IPS-18a (cell line): Measurements from ENCODE around the gene ZC4H2.
"Not testable (repeated sequence)": the region's sequence is repeated elsewhere in the genome, so short reads cannot be mapped to it uniquely, and the experiment has no call there.

Source experiments
- H3K27ac ChIP-seq: one replicate; pipeline ENCODE4 v1.5.1; 2013; ENCODE audit warnings: low read length
- H3K27me3 ChIP-seq: one replicate; pipeline ENCODE4 v1.6.1; 2013; ENCODE audit warnings: mild to moderate bottlenecking, low read length; ENCODE audit not compliant: control insufficient read depth, insufficient read depth
- H3K36me3 ChIP-seq: one replicate; pipeline ENCODE4 v1.6.1; 2013; ENCODE audit warnings: low read depth, low read length; ENCODE audit not compliant: control insufficient read depth
- H3K4me1 ChIP-seq: one replicate; pipeline ENCODE4 v1.6.1; 2013; ENCODE audit warnings: low read depth, low read length; ENCODE audit not compliant: control insufficient read depth
- H3K4me3 ChIP-seq: one replicate; pipeline ENCODE4 v1.5.1; 2013; ENCODE audit warnings: low read length
- H3K9ac ChIP-seq: one replicate; pipeline ENCODE4 v1.6.1; 2013; ENCODE audit warnings: mild to moderate bottlenecking, low read length, moderate library complexity
- H3K9me3 ChIP-seq: one replicate; pipeline ENCODE4 v1.6.1; 2013; ENCODE audit warnings: low read depth, low read length; ENCODE audit not compliant: control insufficient read depth

The ZC4H2 gene, protein sequence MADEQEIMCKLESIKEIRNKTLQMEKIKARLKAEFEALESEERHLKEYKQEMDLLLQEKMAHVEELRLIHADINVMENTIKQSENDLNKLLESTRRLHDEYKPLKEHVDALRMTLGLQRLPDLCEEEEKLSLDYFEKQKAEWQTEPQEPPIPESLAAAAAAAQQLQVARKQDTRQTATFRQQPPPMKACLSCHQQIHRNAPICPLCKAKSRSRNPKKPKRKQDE

DNA sequence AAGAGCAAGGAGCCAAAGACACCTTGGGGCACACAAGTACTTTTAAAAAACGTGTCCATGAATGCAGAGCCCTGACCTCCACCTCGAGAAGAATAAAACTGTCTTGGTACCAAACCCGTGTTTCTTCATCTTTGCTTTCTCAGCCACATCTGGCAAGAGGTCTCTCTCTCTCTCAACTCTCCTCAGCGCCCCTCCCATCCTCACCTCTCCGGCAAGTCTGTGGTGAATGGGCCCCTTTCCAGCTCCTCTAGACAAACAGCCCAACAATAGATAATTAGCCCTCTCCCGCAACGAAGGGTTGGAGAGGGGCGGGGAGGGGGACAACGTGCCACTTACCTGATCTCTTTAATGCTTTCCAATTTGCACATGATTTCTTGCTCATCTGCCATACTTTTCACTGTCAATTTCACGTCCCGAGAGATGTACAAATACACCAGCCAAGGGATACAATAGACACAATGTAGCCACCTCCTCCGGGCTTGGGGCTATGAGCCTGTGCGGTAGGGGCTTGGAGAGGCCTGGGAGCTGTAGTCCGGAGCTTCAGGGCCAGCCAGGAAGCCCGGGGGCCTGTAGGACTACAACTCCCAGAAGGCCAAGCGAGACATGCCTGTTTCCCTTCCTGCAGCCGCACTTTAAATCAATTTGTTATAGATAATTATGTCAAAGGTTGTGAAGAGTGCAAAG is at the start of gene ZC4H2:
Gene ZC4H2, minus strand, starts transcription at position 462 of the 684 bp plus-strand sequence. Its CDS starts 73 bp downstream, at position 389.
- Histone ChIP-seq H3K9ac (peak within 1 kb of the TSS; percentile 71), H3K4me3 (peak within 1 kb of the TSS; percentile 83), H3K4me1 (no peaks in the 10 kb centered on the region), H3K36me3 (no peaks in the 10 kb centered on the region), H3K27ac (no peak within 1 kb of the TSS), H3K9me3 (peaks cover 28% of the 10 kb centered on the region), H3K27me3 (no peaks in the 10 kb centered on the region)

GRCh38 chrX:65017451-65017850 is 41.2 kb upstream of the ZC4H2 start:
- Histone ChIP-seq H3K36me3 (no peaks in the 10 kb centered on the region), H3K9me3 (peaks cover 16% of the 10 kb centered on the region), H3K9ac (no peak overlapping the region), H3K4me3 (no peak overlapping the region), H3K4me1 (no peaks in the 10 kb centered on the region), H3K27me3 (no peaks in the 10 kb centered on the region), H3K27ac (no peak overlapping the region)

GRCh38 chrX:65014230-65014629 is 38.0 kb upstream of the ZC4H2 start:
- Histone ChIP-seq H3K36me3 (no peaks in the 10 kb centered on the region), H3K4me3 (no peak overlapping the region), H3K27me3 (no peaks in the 10 kb centered on the region)

DNA sequence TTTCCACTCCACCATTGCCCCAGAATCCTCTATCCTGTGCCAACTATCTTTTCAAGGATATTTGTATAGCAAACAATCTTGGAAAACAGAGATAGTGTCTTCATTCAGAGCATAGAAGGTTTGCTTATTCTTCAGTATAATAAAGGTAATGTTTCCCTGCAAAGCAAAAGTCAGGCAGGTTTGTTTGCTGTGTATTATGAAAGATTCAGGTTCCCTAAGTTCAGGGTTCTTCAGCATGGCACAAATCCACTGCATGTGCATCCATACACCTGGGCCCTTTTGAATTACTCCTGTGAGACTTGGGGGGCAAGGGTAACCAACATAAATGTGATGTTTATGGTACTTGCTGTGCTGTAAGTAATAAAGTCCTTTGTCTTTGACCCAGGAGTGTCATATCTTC is 33.2 kb upstream of the ZC4H2 start:
- Histone ChIP-seq H3K4me3 (no peak overlapping the region), H3K27ac (no peak overlapping the region), H3K9ac (no peak overlapping the region), H3K9me3 (peaks cover 8% of the 10 kb centered on the region), H3K27me3 (no peaks in the 10 kb centered on the region), H3K4me1 (no peaks in the 10 kb centered on the region), H3K36me3 (no peaks in the 10 kb centered on the region)

More at GRCh38 chrX:65014230-65014629, 38.0 kb upstream of the ZC4H2 start:
- Histone ChIP-seq H3K27ac (no peak overlapping the region), H3K9me3 (peaks cover 19% of the 10 kb centered on the region), H3K9ac (no peak overlapping the region), H3K4me1 (no peaks in the 10 kb centered on the region)

DNA sequence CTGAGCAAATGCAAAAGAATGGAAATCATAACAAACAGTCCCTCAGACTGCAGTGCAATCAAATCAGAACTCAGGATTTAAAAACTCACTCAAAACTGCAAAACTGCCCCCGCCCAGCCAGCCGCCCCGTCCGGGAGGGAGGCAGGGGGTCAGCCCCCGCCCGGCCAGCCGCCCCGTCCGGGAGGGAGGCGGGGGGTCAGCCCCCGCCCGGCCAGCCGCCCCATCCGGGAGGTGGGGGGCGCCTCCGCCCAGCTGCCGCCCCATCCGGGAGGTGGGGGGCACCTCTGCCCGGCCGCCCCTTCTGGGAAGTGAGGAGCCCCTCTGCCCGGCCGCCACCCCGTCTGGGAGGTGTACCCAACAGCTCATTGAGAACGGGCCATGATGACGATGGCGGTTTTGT is 26.0 kb upstream of the ZC4H2 start:
- not testable (repeated sequence) for H3K9ac ChIP-seq, H3K4me1 ChIP-seq, H3K36me3 ChIP-seq, H3K27ac ChIP-seq, H3K4me3 ChIP-seq, H3K27me3 ChIP-seq, H3K9me3 ChIP-seq

DNA sequence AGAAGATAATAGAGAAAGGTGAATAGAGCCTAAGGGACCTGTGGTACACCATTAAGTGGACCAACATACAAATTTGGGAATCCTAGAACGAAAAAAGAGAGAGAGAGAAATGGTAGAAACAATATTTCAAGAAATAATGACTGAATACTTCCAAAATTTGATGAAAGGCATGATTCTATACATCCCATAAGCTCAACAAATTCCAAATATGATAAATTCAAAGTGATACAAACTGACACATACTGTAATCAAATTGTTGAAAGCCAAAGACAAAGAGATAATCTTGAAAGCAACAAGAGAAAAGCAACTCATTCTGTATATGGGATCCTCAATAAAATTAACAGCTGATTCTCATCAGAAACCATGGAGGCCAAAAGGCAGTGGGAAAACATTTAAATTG is 20.6 kb upstream of the ZC4H2 start:
- Histone ChIP-seq H3K36me3 (no peaks in the 10 kb centered on the region), H3K4me3 (no peak overlapping the region), H3K27me3 (no peaks in the 10 kb centered on the region), H3K4me1 (no peaks in the 10 kb centered on the region), H3K9me3 (peaks cover 21% of the 10 kb centered on the region), H3K9ac (no peak overlapping the region), H3K27ac (no peak overlapping the region)

GRCh38 chrX:64994131-64994798 is 18.0 kb upstream of the ZC4H2 start:
- Histone ChIP-seq H3K9me3 (peaks cover 25% of the 10 kb centered on the region), H3K27me3 (no peaks in the 10 kb centered on the region), H3K9ac (no peak overlapping the region), H3K27ac (no peak overlapping the region), H3K4me1 (no peaks in the 10 kb centered on the region), H3K4me3 (no peak overlapping the region), H3K36me3 (no peaks in the 10 kb centered on the region)

- Histone ChIP-seq H3K27ac (no peak overlapping the region), H3K9ac (no peak overlapping the region), H3K36me3 (no peaks in the 10 kb centered on the region), H3K4me1 (no peaks in the 10 kb centered on the region), H3K4me3 (no peak overlapping the region), H3K9me3 (peaks cover 19% of the 10 kb centered on the region), H3K27me3 (no peaks in the 10 kb centered on the region)
Observed at GRCh38 chrX:64977830-64978229, 1.6 kb upstream of the ZC4H2 start.

DNA sequence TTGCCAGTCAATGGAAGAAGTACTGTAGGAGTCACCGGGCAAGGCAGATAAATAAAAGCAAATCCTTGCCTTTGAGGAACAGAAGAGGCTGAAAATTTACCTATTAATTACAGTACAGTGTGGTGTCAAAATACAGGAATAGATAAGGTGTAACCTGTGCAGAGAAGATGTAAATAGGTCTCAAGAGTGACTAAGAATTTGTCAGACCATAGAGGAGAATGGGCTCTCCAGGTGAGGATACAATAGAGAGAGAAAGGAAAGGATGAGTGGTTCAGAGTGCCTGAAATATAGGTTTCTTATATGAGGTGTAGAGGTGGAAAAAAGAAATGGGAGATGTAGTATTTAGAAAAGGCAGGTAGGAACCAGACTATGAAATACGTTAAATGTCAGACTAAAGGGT is 801 bp upstream of the ZC4H2 start:
- H3K4me3 ChIP-seq = peak overlapping the region; percentile 83
- H3K27me3 ChIP-seq = no peaks in the 10 kb centered on the region
- no peak overlapping the region for H3K27ac ChIP-seq
- no peaks in the 10 kb centered on the region for H3K4me1 ChIP-seq
- H3K9me3 ChIP-seq = peaks cover 25% of the 10 kb centered on the region
- H3K9ac ChIP-seq = no peak overlapping the region
- H3K36me3 ChIP-seq = no peaks in the 10 kb centered on the region

DNA sequence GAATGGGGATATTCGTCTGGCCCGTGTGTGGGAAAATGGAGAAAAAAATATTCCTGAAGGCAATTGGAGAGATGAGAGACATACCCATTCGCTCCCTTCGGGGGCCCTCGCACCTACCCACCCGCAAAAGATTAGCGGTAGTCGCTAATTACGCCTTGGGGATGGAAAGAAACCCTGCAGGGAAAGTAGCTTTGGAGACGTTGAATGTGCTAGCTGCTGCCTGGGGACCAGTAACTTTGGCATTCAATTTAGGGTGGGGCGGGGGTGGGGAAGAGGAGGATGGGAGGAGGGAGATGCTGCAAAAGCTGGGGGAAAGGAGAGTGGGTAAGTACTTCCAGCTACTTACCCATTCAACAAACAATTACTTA is 407 bp upstream of the ZC4H2 start:
- Histone ChIP-seq H3K9ac (no peak overlapping the region), H3K4me1 (no peaks in the 10 kb centered on the region), H3K27me3 (no peaks in the 10 kb centered on the region), H3K36me3 (no peaks in the 10 kb centered on the region), H3K27ac (no peak overlapping the region), H3K4me3 (peak overlapping the region; percentile 83), H3K9me3 (peaks cover 24% of the 10 kb centered on the region)

GRCh38 chrX:64975491-64975890 is 759 bp downstream of the ZC4H2 start:
- H3K36me3 ChIP-seq = no peaks in the 10 kb centered on the region
- peaks cover 30% of the 10 kb centered on the region for H3K9me3 ChIP-seq
- H3K27ac ChIP-seq = no peak overlapping the region
- no peaks in the 10 kb centered on the region for H3K4me1 ChIP-seq
- peak overlapping the region; percentile 83 for H3K4me3 ChIP-seq
- peak overlapping the region; percentile 71 for H3K9ac ChIP-seq
- no peaks in the 10 kb centered on the region for H3K27me3 ChIP-seq
